ENCODE results near the gene KRTAP10-2. TPM values are rescaled to one million over a fixed set of nuclear protein-coding genes. Genes with fewer than 3 reads are reported as not detected.
"Not testable (repeated sequence)": the region's sequence is repeated elsewhere in the genome, so short reads cannot be mapped to it uniquely, and the experiment has no call there.

KRTAP10-2 gene
- total and polyA plus RNA-seq, 9 donors: not detected

- peaks cover 11% of the 10 kb centered on the region for H3K27me3 ChIP-seq (ENCODE audit: control insufficient read depth, insufficient read depth, low read length)
Measured at GRCh38 chr21:44507673-44508425, 43.5 kb downstream of the KRTAP10-2 start.

GRCh38 chr21:44506279-44507255 is 44.7 kb downstream of the KRTAP10-2 start:
- WGBS (ENCODE audit: insufficient coverage): 69% methylated on average over 43 of the region's 44 CpGs
- H3K27me3 ChIP-seq (ENCODE audit: control insufficient read depth, insufficient read depth, low read length): peaks cover 11% of the 10 kb centered on the region
- no peak for DNase-seq
- no peak overlapping the region for H3K27ac ChIP-seq (ENCODE audit: low read length)
- no peaks in the 10 kb centered on the region for H3K36me3 ChIP-seq (ENCODE audit: control insufficient read depth, insufficient read depth, low read length)
- no peaks in the 10 kb centered on the region for H3K9me3 ChIP-seq (replicated peaks; ENCODE audit: control insufficient read depth, low read depth, low read length)
- H3K4me3 ChIP-seq (ENCODE audit: low read length): no peak overlapping the region
- H3K4me1 ChIP-seq (ENCODE audit: control insufficient read depth, insufficient read depth, low read length): peaks cover 9% of the 10 kb centered on the region

More at GRCh38 chr21:44507673-44508425, 43.5 kb downstream of the KRTAP10-2 start:
- no peaks in the 10 kb centered on the region for H3K36me3 ChIP-seq (ENCODE audit: control insufficient read depth, insufficient read depth, low read length)
- H3K27ac ChIP-seq (ENCODE audit: low read length): no peak overlapping the region
- no peaks in the 10 kb centered on the region for H3K9me3 ChIP-seq (replicated peaks; ENCODE audit: control insufficient read depth, low read depth, low read length)
- no peak for DNase-seq
- H3K4me3 ChIP-seq (ENCODE audit: low read length): no peak overlapping the region
- WGBS (ENCODE audit: insufficient coverage): 75% methylated on average over 20 of the region's 26 CpGs
- H3K4me1 ChIP-seq (ENCODE audit: control insufficient read depth, insufficient read depth, low read length): peaks cover 9% of the 10 kb centered on the region

GRCh38 chr21:44505673-44506278 is 45.5 kb downstream of the KRTAP10-2 start:
- 70% methylated on average over 14 of the region's 16 CpGs for WGBS (ENCODE audit: insufficient coverage)
- Histone ChIP-seq H3K9me3 (replicated peaks; ENCODE audit: control insufficient read depth, low read depth, low read length) (no peaks in the 10 kb centered on the region), H3K4me1 (ENCODE audit: control insufficient read depth, insufficient read depth, low read length) (peaks cover 5% of the 10 kb centered on the region), H3K27ac (ENCODE audit: low read length) (no peak overlapping the region), H3K27me3 (ENCODE audit: control insufficient read depth, insufficient read depth, low read length) (peaks cover 11% of the 10 kb centered on the region), H3K4me3 (ENCODE audit: low read length) (no peak overlapping the region), H3K36me3 (ENCODE audit: control insufficient read depth, insufficient read depth, low read length) (no peaks in the 10 kb centered on the region)
- DNase-seq: no peak

GRCh38 chr21:44503901-44504399 is 47.4 kb downstream of the KRTAP10-2 start:
- Histone ChIP-seq H3K9me3 (replicated peaks; ENCODE audit: control insufficient read depth, low read depth, low read length) (no peaks in the 10 kb centered on the region), H3K27me3 (ENCODE audit: control insufficient read depth, insufficient read depth, low read length) (peaks cover 6% of the 10 kb centered on the region), H3K4me1 (ENCODE audit: control insufficient read depth, insufficient read depth, low read length) (no peaks in the 10 kb centered on the region), H3K27ac (ENCODE audit: low read length) (no peak overlapping the region), H3K36me3 (ENCODE audit: control insufficient read depth, insufficient read depth, low read length) (no peaks in the 10 kb centered on the region), H3K4me3 (ENCODE audit: low read length) (no peak overlapping the region)
- 64% methylated on average over 20 of the region's 20 CpGs for WGBS (ENCODE audit: insufficient coverage)
- DNase-seq: no peak

- H3K9me3 ChIP-seq (replicated peaks; ENCODE audit: control insufficient read depth, low read depth, low read length); H3K4me3 ChIP-seq (ENCODE audit: low read length); H3K27me3 ChIP-seq (ENCODE audit: control insufficient read depth, insufficient read depth, low read length); H3K27ac ChIP-seq (ENCODE audit: low read length); H3K36me3 ChIP-seq (ENCODE audit: control insufficient read depth, insufficient read depth, low read length); H3K4me1 ChIP-seq (ENCODE audit: control insufficient read depth, insufficient read depth, low read length); DNase-seq: not testable (repeated sequence)
- WGBS (ENCODE audit: insufficient coverage): 76% methylated on average over 38 of the region's 44 CpGs
Measured at GRCh38 chr21:44503006-44503889, 48.1 kb downstream of the KRTAP10-2 start.

- Histone ChIP-seq H3K9me3 (replicated peaks; ENCODE audit: control insufficient read depth, low read depth, low read length) (no peaks in the 10 kb centered on the region), H3K4me3 (ENCODE audit: low read length) (no peak overlapping the region), H3K4me1 (ENCODE audit: control insufficient read depth, insufficient read depth, low read length) (peaks cover 6% of the 10 kb centered on the region), H3K27ac (ENCODE audit: low read length) (no peak overlapping the region), H3K36me3 (ENCODE audit: control insufficient read depth, insufficient read depth, low read length) (no peaks in the 10 kb centered on the region), H3K27me3 (ENCODE audit: control insufficient read depth, insufficient read depth, low read length) (peaks cover 9% of the 10 kb centered on the region)
- DNase-seq: no peak
- 74% methylated on average over 21 of the region's 27 CpGs for WGBS (ENCODE audit: insufficient coverage)
Measured at GRCh38 chr21:44502171-44502958, 48.9 kb downstream of the KRTAP10-2 start.

Other genes starting within 250 kb of the KRTAP10-2 start
- 15.9 TPM for gene CFAP410, start 212.1 kb downstream of the KRTAP10-2 start, total RNA-seq
- 10 to 100 TPM; 17.5 to 23.9 (median 20.2) TPM for gene CFAP410, start 212.1 kb downstream of the KRTAP10-2 start, polyA plus RNA-seq (ENCODE audit: insufficient read depth in 1 of 8, insufficient read length in 8 of 8, low replicate concordance in 1 of 8)
- 0.89 TPM for gene TRPM2, start 197.9 kb downstream of the KRTAP10-2 start, total RNA-seq
- gene TRPM2, start 197.9 kb downstream of the KRTAP10-2 start, polyA plus RNA-seq (ENCODE audit: insufficient read depth in 1 of 8, insufficient read length in 8 of 8, low replicate concordance in 1 of 8): 1 to 10 TPM; 1.3 to 1.9 (median 1.5) TPM
- gene LRRC3, start 96.0 kb downstream of the KRTAP10-2 start, total RNA-seq: 0.98 TPM
- 1 to 10 TPM; 2.2 to 4.2 (median 2.5) TPM for gene LRRC3, start 96.0 kb downstream of the KRTAP10-2 start, polyA plus RNA-seq (ENCODE audit: insufficient read depth in 1 of 8, insufficient read length in 8 of 8, low replicate concordance in 1 of 8)
- not detected for gene KRTAP10-1, start 11.3 kb downstream of the KRTAP10-2 start, total RNA-seq
- not detected for gene KRTAP10-1, start 11.3 kb downstream of the KRTAP10-2 start, polyA plus RNA-seq (ENCODE audit: insufficient read depth in 1 of 8, insufficient read length in 8 of 8, low replicate concordance in 1 of 8)
- not detected for gene KRTAP10-3, start 7.3 kb upstream of the KRTAP10-2 start, total RNA-seq
- not detected for gene KRTAP10-3, start 7.3 kb upstream of the KRTAP10-2 start, polyA plus RNA-seq (ENCODE audit: insufficient read depth in 1 of 8, insufficient read length in 8 of 8, low replicate concordance in 1 of 8)
- not detected for gene KRTAP10-4, start 22.2 kb upstream of the KRTAP10-2 start, total RNA-seq
- gene KRTAP10-4, start 22.2 kb upstream of the KRTAP10-2 start, polyA plus RNA-seq (ENCODE audit: insufficient read depth in 1 of 8, insufficient read length in 8 of 8, low replicate concordance in 1 of 8): not detected
- gene KRTAP10-5, start 29.1 kb upstream of the KRTAP10-2 start, total RNA-seq: not detected
- not detected for gene KRTAP10-5, start 29.1 kb upstream of the KRTAP10-2 start, polyA plus RNA-seq (ENCODE audit: insufficient read depth in 1 of 8, insufficient read length in 8 of 8, low replicate concordance in 1 of 8)
- not detected for gene KRTAP10-6, start 41.0 kb upstream of the KRTAP10-2 start, total RNA-seq
- gene KRTAP10-6, start 41.0 kb upstream of the KRTAP10-2 start, polyA plus RNA-seq (ENCODE audit: insufficient read depth in 1 of 8, insufficient read length in 8 of 8, low replicate concordance in 1 of 8): not detected
- not detected for gene KRTAP10-7, start 49.1 kb upstream of the KRTAP10-2 start, total RNA-seq
- gene KRTAP10-7, start 49.1 kb upstream of the KRTAP10-2 start, polyA plus RNA-seq (ENCODE audit: insufficient read depth in 1 of 8, insufficient read length in 8 of 8, low replicate concordance in 1 of 8): not detected
- not detected for gene KRTAP10-8, start 60.6 kb upstream of the KRTAP10-2 start, total RNA-seq
- not detected for gene KRTAP10-8, start 60.6 kb upstream of the KRTAP10-2 start, polyA plus RNA-seq (ENCODE audit: insufficient read depth in 1 of 8, insufficient read length in 8 of 8, low replicate concordance in 1 of 8)
- gene KRTAP10-9, start 75.6 kb upstream of the KRTAP10-2 start, total RNA-seq: not detected
- gene KRTAP10-9, start 75.6 kb upstream of the KRTAP10-2 start, polyA plus RNA-seq (ENCODE audit: insufficient read depth in 1 of 8, insufficient read length in 8 of 8, low replicate concordance in 1 of 8): not detected
- gene KRTAP10-10, start 85.9 kb upstream of the KRTAP10-2 start, total RNA-seq: not detected
- not detected for gene KRTAP10-10, start 85.9 kb upstream of the KRTAP10-2 start, polyA plus RNA-seq (ENCODE audit: insufficient read depth in 1 of 8, insufficient read length in 8 of 8, low replicate concordance in 1 of 8)
- not detected for gene KRTAP10-11, start 94.9 kb upstream of the KRTAP10-2 start, total RNA-seq
- not detected for gene KRTAP10-11, start 94.9 kb upstream of the KRTAP10-2 start, polyA plus RNA-seq (ENCODE audit: insufficient read depth in 1 of 8, insufficient read length in 8 of 8, low replicate concordance in 1 of 8)
- gene KRTAP12-4, start 103.2 kb upstream of the KRTAP10-2 start, total RNA-seq: not detected
- not detected for gene KRTAP12-4, start 103.2 kb upstream of the KRTAP10-2 start, polyA plus RNA-seq (ENCODE audit: insufficient read depth in 1 of 8, insufficient read length in 8 of 8, low replicate concordance in 1 of 8)
- not detected for gene KRTAP12-3, start 106.4 kb upstream of the KRTAP10-2 start, total RNA-seq
- gene KRTAP12-3, start 106.4 kb upstream of the KRTAP10-2 start, polyA plus RNA-seq (ENCODE audit: insufficient read depth in 1 of 8, insufficient read length in 8 of 8, low replicate concordance in 1 of 8): not detected
- not detected for gene KRTAP12-2, start 115.4 kb upstream of the KRTAP10-2 start, total RNA-seq
- gene KRTAP12-2, start 115.4 kb upstream of the KRTAP10-2 start, polyA plus RNA-seq (ENCODE audit: insufficient read depth in 1 of 8, insufficient read length in 8 of 8, low replicate concordance in 1 of 8): not detected
- not detected for gene KRTAP12-1, start 130.7 kb upstream of the KRTAP10-2 start, total RNA-seq
- gene KRTAP12-1, start 130.7 kb upstream of the KRTAP10-2 start, polyA plus RNA-seq (ENCODE audit: insufficient read depth in 1 of 8, insufficient read length in 8 of 8, low replicate concordance in 1 of 8): not detected
- gene KRTAP10-12, start 145.7 kb upstream of the KRTAP10-2 start, total RNA-seq: not detected
- not detected for gene KRTAP10-12, start 145.7 kb upstream of the KRTAP10-2 start, polyA plus RNA-seq (ENCODE audit: insufficient read depth in 1 of 8, insufficient read length in 8 of 8, low replicate concordance in 1 of 8)
- gene TSPEAR, start 160.1 kb upstream of the KRTAP10-2 start, total RNA-seq: 0.04 TPM
- 1 to 10 TPM in 1 of 8 donors, under 1 TPM in 5, not detected in 2; 0.07 to 1.5 (median 0.10) TPM for gene TSPEAR, start 160.1 kb upstream of the KRTAP10-2 start, polyA plus RNA-seq (ENCODE audit: insufficient read depth in 1 of 8, insufficient read length in 8 of 8, low replicate concordance in 1 of 8)

All from muscle of leg (tissue), 11 donors.